CD4-positive, alpha-beta T cell treated with Interleukin-2 at 100 ng/mL for 4 hours (primary cell): Measurements from ENCODE around the gene EIF4B.
"Not testable (repeated sequence)": the region's sequence is repeated elsewhere in the genome, so short reads cannot be mapped to it uniquely, and the experiment has no call there.

Source experiments
- DNase-seq: peaks from one replicate; pipeline ENCODE4 v3.0.0-alpha.2; 2020; ENCODE audit warnings: low spot score

EIF4B gene, protein sequence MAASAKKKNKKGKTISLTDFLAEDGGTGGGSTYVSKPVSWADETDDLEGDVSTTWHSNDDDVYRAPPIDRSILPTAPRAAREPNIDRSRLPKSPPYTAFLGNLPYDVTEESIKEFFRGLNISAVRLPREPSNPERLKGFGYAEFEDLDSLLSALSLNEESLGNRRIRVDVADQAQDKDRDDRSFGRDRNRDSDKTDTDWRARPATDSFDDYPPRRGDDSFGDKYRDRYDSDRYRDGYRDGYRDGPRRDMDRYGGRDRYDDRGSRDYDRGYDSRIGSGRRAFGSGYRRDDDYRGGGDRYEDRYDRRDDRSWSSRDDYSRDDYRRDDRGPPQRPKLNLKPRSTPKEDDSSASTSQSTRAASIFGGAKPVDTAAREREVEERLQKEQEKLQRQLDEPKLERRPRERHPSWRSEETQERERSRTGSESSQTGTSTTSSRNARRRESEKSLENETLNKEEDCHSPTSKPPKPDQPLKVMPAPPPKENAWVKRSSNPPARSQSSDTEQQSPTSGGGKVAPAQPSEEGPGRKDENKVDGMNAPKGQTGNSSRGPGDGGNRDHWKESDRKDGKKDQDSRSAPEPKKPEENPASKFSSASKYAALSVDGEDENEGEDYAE

GRCh38 chr12:53005986-53006809 is at the start of gene EIF4B:
Gene EIF4B, plus strand, starts transcription at chr12:53006456. Its CDS starts 28 bp downstream, at chr12:53006484.
- peak; percentile 100 for DNase-seq

DNA sequence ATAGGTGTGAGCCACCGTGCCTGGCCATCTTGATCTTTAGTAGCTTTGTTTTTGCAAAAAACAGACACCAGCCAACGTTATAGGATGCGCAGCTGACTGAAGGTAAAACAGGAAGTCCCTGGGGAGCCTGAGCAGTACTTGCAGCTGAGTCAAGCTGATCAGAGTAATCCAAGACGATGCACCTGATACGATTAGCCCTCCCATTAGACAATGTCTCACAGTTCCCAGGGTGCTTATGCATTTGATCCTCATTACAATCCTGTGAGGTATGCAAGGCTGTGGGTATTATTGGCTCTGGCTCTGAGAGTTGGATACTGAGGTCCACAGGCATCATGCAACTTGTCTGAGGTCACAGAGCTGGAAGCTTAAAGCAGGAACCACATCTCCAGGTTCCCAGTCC is 49.3 kb upstream of the EIF4B start:
- no peak for DNase-seq

DNA sequence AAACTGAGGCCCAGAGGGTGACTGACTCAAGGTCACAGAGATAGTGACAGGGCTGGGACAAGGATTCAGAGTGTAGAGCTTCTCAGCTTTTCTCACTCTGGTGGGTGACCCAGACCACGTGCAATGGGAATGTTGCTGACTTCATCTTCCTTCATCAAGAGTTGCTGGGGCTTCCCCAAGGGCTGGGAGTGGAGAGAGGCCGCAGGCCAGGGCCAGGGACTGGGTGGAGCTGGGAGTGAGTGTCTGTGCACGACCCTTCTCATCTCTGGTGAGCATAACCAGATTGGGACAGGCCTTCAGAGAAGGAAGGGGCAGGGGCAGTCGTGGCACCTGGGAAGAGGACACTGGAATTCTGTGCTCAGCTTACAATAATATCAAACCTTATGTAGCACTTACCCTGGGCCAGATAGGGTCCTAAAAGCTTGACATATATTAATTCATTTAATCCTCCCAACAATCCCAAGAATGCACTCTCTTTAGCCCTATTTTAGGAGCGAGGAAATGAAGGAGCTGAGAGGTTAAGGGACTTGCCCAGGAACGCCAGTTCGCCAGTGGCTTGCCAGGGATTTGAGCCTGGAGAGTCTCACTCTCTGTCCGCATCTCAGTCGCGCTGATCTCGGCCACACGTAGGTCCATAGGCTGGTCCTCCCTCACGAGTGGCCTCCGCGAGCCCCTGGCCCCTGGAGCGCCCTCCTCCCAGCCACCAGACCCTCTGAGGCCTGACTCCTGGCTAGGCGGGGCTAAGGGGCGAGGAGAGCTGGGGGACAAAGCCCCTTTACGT is 41.5 kb upstream of the EIF4B start:
- no peak for DNase-seq

- no peak for DNase-seq
Measured at GRCh38 chr12:52965337-52965731, 40.9 kb upstream of the EIF4B start.

GRCh38 chr12:52969166-52969795 is 37.0 kb upstream of the EIF4B start:
- no peak for DNase-seq

DNA sequence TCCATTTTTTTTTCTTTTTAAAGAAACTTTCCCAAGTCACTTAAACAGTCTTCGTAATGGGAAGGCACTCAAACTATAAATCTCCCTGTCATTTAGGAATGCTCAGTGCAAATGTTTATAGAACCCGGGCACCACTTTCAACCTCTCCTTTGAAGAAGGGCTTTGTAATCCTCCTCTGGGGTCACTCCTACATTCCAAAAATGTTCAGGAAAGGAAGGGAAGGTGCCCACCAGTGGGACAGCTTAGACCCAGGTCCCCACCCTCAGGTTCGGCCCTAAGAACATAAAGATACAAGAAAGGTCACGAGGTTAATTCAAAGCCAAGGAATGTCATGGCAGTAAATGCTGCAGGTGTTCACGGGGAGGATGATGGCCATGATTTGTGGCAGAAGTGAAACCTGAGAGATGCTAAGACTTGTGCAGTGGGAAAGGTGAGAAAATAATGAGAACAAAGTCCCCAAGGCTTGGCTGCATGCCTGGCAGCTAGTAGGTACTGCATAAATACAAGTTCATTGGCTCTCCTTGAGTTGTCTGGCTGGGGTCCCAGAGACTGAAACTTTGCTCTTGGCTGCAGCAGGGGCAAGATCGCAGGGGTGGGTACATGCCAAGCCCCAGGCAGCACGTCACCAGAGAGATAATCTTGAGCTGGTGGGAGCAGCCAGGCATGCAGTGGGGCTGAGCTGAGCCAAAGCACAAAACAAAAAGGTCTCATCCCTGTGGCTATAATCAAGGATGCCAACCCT is 36.3 kb upstream of the EIF4B start:
- DNase-seq, result no peak

DNA sequence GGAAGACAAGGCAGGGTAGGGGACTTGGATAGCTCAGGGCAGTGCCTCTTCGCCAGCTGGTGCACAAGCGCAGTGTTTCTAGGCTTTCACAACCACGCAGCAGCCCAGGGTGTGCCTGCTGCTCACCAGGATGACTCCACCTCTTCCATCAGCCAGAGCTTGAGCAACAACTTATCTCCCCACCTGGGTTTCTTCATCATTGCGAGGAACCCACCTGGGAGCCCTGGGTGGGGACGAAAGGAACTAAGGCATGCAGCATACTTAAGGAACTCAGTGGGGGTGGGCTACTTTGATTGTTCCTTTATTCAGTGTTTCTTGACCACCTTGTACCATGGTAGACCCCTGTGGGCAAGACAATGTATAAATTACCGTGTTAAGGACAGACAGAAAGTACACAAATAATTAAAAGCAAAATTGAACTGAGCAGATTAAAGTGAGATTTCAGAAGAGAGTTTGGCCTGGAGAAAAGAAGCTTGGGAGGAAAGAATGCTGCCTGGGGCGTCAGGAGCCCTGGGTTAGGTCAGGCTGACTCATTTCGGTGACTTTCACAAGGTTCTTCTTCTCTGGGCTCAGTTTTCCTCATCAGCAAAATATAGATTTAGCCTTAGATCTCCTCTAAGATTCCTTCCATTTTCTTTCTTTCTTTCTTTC is 34.5 kb upstream of the EIF4B start:
- DNase-seq, result no peak

- no peak for DNase-seq
Measured at GRCh38 chr12:52975204-52975603, 31.1 kb upstream of the EIF4B start.

DNA sequence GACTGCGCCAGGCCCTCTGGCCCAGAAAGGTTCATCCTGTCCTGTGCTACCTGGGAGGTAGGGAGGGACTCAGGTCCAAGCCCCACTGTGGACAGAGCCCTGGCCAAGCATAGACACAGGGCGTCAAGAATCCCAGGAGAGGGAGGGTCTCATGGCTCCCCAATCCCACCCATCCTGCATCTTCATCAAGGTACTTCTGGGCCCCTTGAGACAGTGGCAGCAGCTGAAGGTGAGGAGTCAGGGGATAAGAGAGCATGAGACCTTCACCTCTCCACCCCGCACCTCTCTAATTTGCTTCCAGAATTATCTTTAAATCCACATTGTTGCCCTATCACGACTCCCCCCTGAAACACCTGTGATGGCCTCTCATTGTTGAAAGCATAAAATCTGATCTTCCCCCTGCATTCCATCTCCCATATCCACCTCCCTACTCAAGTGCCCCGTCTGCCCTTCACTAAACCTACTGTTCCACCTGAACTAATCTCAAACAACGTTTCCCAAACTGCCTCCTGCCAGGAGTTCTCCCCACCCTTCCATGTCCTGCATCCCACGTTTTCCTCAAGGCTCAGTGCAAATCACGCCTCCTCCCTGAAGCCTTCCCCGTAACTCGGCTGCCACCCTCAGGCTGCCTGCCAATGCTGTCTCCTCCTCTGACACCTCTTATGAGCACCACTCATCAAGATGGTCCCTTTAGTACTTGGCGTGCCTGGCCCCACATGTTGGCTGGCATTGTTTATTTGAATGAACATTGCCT is 30.3 kb upstream of the EIF4B start:
- DNase-seq, result no peak

GRCh38 chr12:52976574-52977071 is 29.6 kb upstream of the EIF4B start:
- DNase-seq, result no peak

DNA sequence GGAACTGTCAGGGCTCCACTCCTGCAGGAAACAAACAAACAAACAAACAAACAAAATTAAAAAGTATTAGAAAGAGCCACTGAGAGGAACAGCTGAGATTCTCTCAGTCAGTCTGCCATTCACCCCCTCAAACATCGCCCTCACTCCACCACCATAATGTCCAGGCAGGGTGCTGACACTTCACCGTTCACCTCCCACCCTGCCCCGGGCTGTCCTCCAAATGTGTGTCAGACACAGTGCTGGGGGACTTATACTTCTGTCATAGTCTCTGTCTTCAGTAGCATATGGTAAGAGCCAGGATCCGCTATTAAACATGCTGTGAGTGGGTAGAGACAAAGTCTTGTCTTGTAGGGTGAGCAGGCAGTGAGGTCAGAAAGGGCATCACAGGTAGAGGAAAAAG is 29.1 kb upstream of the EIF4B start:
- DNase-seq, result no peak

DNA sequence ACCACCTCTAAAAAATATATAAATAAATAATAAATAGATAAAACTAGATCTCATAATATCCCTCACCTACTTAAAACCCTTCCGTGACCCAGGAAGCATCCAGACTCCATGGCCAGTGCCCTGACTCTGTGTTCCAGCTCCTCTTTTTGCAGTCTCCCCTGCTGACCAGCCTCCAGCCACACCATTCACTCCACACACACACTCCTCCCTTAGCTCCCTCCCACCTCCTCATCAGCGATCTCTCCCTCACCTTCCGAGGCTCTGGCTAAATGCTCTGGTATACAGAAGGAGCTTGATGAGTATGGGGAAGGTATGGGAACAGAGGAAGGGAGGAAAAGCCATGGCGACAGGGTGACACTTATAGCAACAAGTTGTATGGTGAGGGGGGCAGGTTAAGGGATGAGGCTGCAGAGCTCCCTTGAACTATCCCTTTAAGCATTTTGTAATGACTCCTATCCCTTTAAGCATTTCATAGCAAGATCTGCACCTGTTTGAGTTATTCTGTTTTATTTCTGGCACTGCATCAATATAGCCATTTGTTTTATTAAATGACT is 26.1 kb upstream of the EIF4B start:
- DNase-seq, result no peak

- peak; percentile 87 for DNase-seq
Measured at GRCh38 chr12:52980650-52981423, 25.4 kb upstream of the EIF4B start.

- DNase-seq, result no peak
Measured at GRCh38 chr12:52984136-52984535, 22.1 kb upstream of the EIF4B start.

DNA sequence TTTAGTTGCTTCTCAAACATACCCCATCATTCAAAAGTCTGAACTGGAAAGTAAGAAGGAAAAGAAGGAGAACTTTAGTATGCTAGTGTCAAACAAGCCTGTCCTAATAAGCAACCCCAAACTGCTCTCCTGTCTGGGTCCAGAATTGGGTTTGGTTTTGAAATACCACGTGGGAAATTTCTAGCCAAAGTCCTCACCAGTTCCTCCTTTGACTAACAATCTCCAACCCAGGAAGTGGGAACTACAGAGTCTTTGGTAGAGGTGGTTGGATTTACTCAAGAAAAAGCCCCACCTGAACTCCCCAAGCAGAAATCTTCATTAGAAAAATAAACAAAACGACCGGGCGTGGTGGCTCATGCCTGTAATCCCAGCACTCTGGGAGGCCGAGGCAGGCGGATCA is 17.4 kb upstream of the EIF4B start:
- DNase-seq, result no peak

GRCh38 chr12:52990206-52990605 is 16.1 kb upstream of the EIF4B start:
- DNase-seq, result no peak

DNA sequence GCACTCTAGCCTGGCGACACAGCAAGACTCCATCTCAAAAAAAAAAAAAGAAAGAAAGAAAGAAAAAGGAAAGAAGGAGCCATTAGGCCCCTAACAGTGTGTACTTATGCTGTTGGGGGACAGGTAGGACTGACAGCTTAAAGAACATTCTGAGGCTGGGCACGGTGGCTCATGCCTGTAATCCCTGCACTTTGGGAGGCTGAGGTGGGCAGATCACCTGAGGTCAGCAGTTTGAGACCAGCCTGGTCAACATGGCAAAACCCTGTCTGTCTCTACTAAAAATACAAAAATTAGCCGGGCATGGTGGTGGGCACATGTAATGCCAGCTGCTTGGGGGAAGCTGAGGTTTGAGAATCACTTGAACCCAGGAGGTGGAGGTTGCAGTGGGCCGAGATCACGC is 14.0 kb upstream of the EIF4B start:
- not testable (repeated sequence) for DNase-seq
